Type B pancreatic cell (in vitro differentiated cells): ENCODE data around the gene SMAD3. TPM values are rescaled to one million over a fixed set of nuclear protein-coding genes. Genes with fewer than 3 reads are reported as not detected.

Experiments used
- DNase-seq: peaks from one replicate; pipeline ENCODE4 v3.0.0; 2021; ENCODE audit warnings: mixed read lengths; ENCODE audit not compliant: unreplicated experiment; ENCODE audit errors: extremely low spot score
- H3K27ac Mint-ChIP-seq: 2 replicates; pipeline ENCODE4 v1.8.0; 2021; ENCODE audit warnings: mild to moderate bottlenecking, mixed read lengths
- H3K27me3 Mint-ChIP-seq: 2 replicates; pipeline ENCODE4 v1.8.0; 2021; ENCODE audit warnings: mixed read lengths
- H3K36me3 Mint-ChIP-seq: 2 replicates; pipeline ENCODE4 v1.8.0; 2021; ENCODE audit warnings: mixed read lengths
- H3K4me1 Mint-ChIP-seq: one replicate; pipeline ENCODE4 v1.8.0; 2021; ENCODE audit warnings: mixed read lengths; ENCODE audit not compliant: unreplicated experiment
- H3K4me3 Mint-ChIP-seq: 2 replicates; pipeline ENCODE4 v1.8.0; 2021; ENCODE audit warnings: mild to moderate bottlenecking, mixed read lengths
- H3K9me3 Mint-ChIP-seq: 2 replicates; pipeline ENCODE4 v1.8.0; 2021; ENCODE audit warnings: mixed read lengths
- CTCF ChIP-seq: fragments of 200-600 bp; sonication (generic); conservative IDR thresholded peaks from 2 replicates; pipeline ENCODE4 v1.5.0; 2021; ENCODE audit warnings: antibody characterized with exemption, mild to moderate bottlenecking
- total RNA-seq: library from RNA; stranded (reverse); gene quantifications from 2 replicates; pipeline ENCODE4 v1.2.1, GENCODE V29; 2021; ENCODE audit warnings: low replicate concordance

The SMAD3 gene
- total RNA-seq, 1 donor from 2014 or later, result 52.0 TPM

- peaks cover 47% of the 10 kb centered on the region for H3K36me3 Mint-ChIP-seq
- no peaks in the 10 kb centered on the region for H3K9me3 Mint-ChIP-seq
- H3K27ac Mint-ChIP-seq, result no peak overlapping the region
- H3K4me3 Mint-ChIP-seq, result no peak overlapping the region
- no peak for TF ChIP-seq CTCF
- DNase-seq, result no peak
- H3K4me1 Mint-ChIP-seq, result peaks cover 14% of the 10 kb centered on the region
- H3K27me3 Mint-ChIP-seq, result no peaks in the 10 kb centered on the region
Observed at GRCh38 chr15:67184208-67184925, 119.0 kb downstream of the SMAD3 start.

- H3K27me3 Mint-ChIP-seq, result no peaks in the 10 kb centered on the region
- TF ChIP-seq CTCF, result no peak
- DNase-seq, result no peak
- no peak overlapping the region for H3K27ac Mint-ChIP-seq
- H3K4me1 Mint-ChIP-seq, result peaks cover 17% of the 10 kb centered on the region
- H3K36me3 Mint-ChIP-seq, result peaks cover 46% of the 10 kb centered on the region
- H3K4me3 Mint-ChIP-seq, result no peak overlapping the region
- no peaks in the 10 kb centered on the region for H3K9me3 Mint-ChIP-seq
Observed at GRCh38 chr15:67185051-67185450, 119.6 kb downstream of the SMAD3 start.

- Mint-ChIP-seq H3K9me3 (no peaks in the 10 kb centered on the region), H3K27ac (no peak overlapping the region), H3K36me3 (peaks cover 45% of the 10 kb centered on the region), H3K4me1 (peaks cover 17% of the 10 kb centered on the region), H3K27me3 (no peaks in the 10 kb centered on the region), H3K4me3 (no peak overlapping the region)
- DNase-seq, result no peak
- no peak for TF ChIP-seq CTCF
Observed at GRCh38 chr15:67185621-67186225, 120.3 kb downstream of the SMAD3 start.

GRCh38 chr15:67186226-67186649 is 120.8 kb downstream of the SMAD3 start:
- H3K27ac Mint-ChIP-seq, result no peak overlapping the region
- no peaks in the 10 kb centered on the region for H3K9me3 Mint-ChIP-seq
- TF ChIP-seq CTCF, result no peak
- no peak for DNase-seq
- H3K4me3 Mint-ChIP-seq, result no peak overlapping the region
- no peaks in the 10 kb centered on the region for H3K27me3 Mint-ChIP-seq
- peaks cover 48% of the 10 kb centered on the region for H3K36me3 Mint-ChIP-seq
- H3K4me1 Mint-ChIP-seq, result peaks cover 17% of the 10 kb centered on the region

- Mint-ChIP-seq H3K36me3 (peaks cover 48% of the 10 kb centered on the region), H3K4me3 (no peak overlapping the region)
- DNase-seq, result peak; percentile 58
Observed at GRCh38 chr15:67186688-67187087, 121.3 kb downstream of the SMAD3 start.

More at GRCh38 chr15:67186688-67187087, 121.3 kb downstream of the SMAD3 start:
- Mint-ChIP-seq H3K9me3 (no peaks in the 10 kb centered on the region), H3K27ac (no peak overlapping the region), H3K27me3 (no peaks in the 10 kb centered on the region), H3K4me1 (peaks cover 17% of the 10 kb centered on the region)
- no peak for TF ChIP-seq CTCF
